ENCODE results near the gene UNC5C. TPM values are rescaled to one million over a fixed set of nuclear protein-coding genes. Genes with fewer than 3 reads are reported as not detected.
A peak's percentile ranks its signal among the peaks of the same experiment; 100 is the strongest.

Gene UNC5C
- polyA plus RNA-seq, 1 of the 3 experiments (the other 2 are of a cell fraction), result 3.3 TPM

- ChIA-PET POLR2A (no interaction called here), CTCF (no interaction called here)
- no peaks in the 10 kb centered on the region for H3K9me3 ChIP-seq
- H4K20me1 ChIP-seq (ENCODE audit: insufficient read depth), result no peaks in the 10 kb centered on the region
- WGBS (ENCODE audit: low lambda C conversion rate), result 93% methylated on average over 2 of the region's 2 CpGs
- H3K4me2 ChIP-seq, result no peak overlapping the region
- no peak for DNase-seq
- H3K27ac ChIP-seq (ENCODE audit: low read depth in 2 of 2, low read length in 1 of 2), result peak overlapping the region in 1 of 2 experiments; percentile 39; a peak in 2 of 4 replicates
- H3K27me3 ChIP-seq (ENCODE audit: insufficient read depth), result no peaks in the 10 kb centered on the region
- H3F3A ChIP-seq (replicated peaks; ENCODE audit: insufficient read depth), result no peaks in the 10 kb centered on the region
- H3K9me2 ChIP-seq, result no peaks in the 10 kb centered on the region
- H3K36me3 ChIP-seq (replicated peaks in 1 of 2; ENCODE audit: control insufficient read depth in 1 of 2, insufficient read depth in 2 of 2, low read length in 1 of 2), result peaks cover 0 to 9% of the 10 kb centered on the region in 2 experiments
- no peak overlapping the region for H2AFZ ChIP-seq (ENCODE audit: low read depth)
- H3K9ac ChIP-seq, result no peak overlapping the region
- no peak overlapping the region for H3K4me3 ChIP-seq (ENCODE audit: low read depth in 2 of 2, low read length in 1 of 2)
- H3K4me1 ChIP-seq (ENCODE audit: control insufficient read depth in 1 of 2, insufficient read depth in 2 of 2, low read depth in 1 of 2, low read length in 1 of 2), result peaks cover 12 to 56% of the 10 kb centered on the region in 2 experiments; a peak in 3 of 4 replicates
- no peaks in the 10 kb centered on the region for H3K79me2 ChIP-seq (ENCODE audit: insufficient read depth)
- TF ChIP-seq, protein P1, sequence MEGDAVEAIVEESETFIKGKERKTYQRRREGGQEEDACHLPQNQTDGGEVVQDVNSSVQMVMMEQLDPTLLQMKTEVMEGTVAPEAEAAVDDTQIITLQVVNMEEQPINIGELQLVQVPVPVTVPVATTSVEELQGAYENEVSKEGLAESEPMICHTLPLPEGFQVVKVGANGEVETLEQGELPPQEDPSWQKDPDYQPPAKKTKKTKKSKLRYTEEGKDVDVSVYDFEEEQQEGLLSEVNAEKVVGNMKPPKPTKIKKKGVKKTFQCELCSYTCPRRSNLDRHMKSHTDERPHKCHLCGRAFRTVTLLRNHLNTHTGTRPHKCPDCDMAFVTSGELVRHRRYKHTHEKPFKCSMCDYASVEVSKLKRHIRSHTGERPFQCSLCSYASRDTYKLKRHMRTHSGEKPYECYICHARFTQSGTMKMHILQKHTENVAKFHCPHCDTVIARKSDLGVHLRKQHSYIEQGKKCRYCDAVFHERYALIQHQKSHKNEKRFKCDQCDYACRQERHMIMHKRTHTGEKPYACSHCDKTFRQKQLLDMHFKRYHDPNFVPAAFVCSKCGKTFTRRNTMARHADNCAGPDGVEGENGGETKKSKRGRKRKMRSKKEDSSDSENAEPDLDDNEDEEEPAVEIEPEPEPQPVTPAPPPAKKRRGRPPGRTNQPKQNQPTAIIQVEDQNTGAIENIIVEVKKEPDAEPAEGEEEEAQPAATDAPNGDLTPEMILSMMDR (IDR thresholded peaks at IDR 0.05), result no peak
- TF ChIP-seq, protein P2, sequence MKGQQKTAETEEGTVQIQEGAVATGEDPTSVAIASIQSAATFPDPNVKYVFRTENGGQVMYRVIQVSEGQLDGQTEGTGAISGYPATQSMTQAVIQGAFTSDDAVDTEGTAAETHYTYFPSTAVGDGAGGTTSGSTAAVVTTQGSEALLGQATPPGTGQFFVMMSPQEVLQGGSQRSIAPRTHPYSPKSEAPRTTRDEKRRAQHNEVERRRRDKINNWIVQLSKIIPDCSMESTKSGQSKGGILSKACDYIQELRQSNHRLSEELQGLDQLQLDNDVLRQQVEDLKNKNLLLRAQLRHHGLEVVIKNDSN (IDR thresholded peaks at IDR 0.05; ENCODE audit: borderline replicate concordance, low read depth), result no peak
- TF ChIP-seq NFIC (IDR thresholded peaks at IDR 0.05; ENCODE audit: borderline replicate concordance), result no peak
Observed at GRCh38 chr4:95409750-95410149, 139.0 kb downstream of the UNC5C start.

GRCh38 chr4:95409127-95409526 lies 139.6 kb downstream of the UNC5C start:
- H3K36me3 ChIP-seq (replicated peaks in 1 of 2; ENCODE audit: control insufficient read depth in 1 of 2, insufficient read depth in 2 of 2, low read length in 1 of 2), result peaks cover 0 to 7% of the 10 kb centered on the region in 2 experiments
- no peak overlapping the region for H3K4me3 ChIP-seq (ENCODE audit: low read depth in 2 of 2, low read length in 1 of 2)
- no peaks in the 10 kb centered on the region for H3K9me2 ChIP-seq
- H3K9ac ChIP-seq, result no peak overlapping the region
- CTCF ChIA-PET, result no interaction called here
- H4K20me1 ChIP-seq (ENCODE audit: insufficient read depth), result no peaks in the 10 kb centered on the region
- H3K79me2 ChIP-seq (ENCODE audit: insufficient read depth), result no peaks in the 10 kb centered on the region
- H2AFZ ChIP-seq (ENCODE audit: low read depth), result no peak overlapping the region
- no peaks in the 10 kb centered on the region for H3K27me3 ChIP-seq (ENCODE audit: insufficient read depth)
- POLR2A ChIA-PET, result no interaction called here
- H3F3A ChIP-seq (replicated peaks; ENCODE audit: insufficient read depth), result no peaks in the 10 kb centered on the region
- H3K4me2 ChIP-seq, result no peak overlapping the region
- no peak for DNase-seq
- peak overlapping the region; percentile 9 to 39; a peak in 2 of 4 replicates for H3K27ac ChIP-seq (ENCODE audit: low read depth in 2 of 2, low read length in 1 of 2)
- H3K9me3 ChIP-seq, result no peaks in the 10 kb centered on the region
- peaks cover 10 to 57% of the 10 kb centered on the region in 2 experiments; a peak in 3 of 4 replicates for H3K4me1 ChIP-seq (ENCODE audit: control insufficient read depth in 1 of 2, insufficient read depth in 2 of 2, low read depth in 1 of 2, low read length in 1 of 2)
- TF ChIP-seq, protein P2 (IDR thresholded peaks at IDR 0.05; ENCODE audit: borderline replicate concordance, low read depth), result no peak
- TF ChIP-seq, protein P3, sequence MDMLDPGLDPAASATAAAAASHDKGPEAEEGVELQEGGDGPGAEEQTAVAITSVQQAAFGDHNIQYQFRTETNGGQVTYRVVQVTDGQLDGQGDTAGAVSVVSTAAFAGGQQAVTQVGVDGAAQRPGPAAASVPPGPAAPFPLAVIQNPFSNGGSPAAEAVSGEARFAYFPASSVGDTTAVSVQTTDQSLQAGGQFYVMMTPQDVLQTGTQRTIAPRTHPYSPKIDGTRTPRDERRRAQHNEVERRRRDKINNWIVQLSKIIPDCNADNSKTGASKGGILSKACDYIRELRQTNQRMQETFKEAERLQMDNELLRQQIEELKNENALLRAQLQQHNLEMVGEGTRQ (IDR thresholded peaks at IDR 0.05; ENCODE audit: borderline replicate concordance, low read depth, low read length), result no peak
- TF ChIP-seq EP300 (IDR thresholded peaks at IDR 0.05; ENCODE audit: borderline replicate concordance in 1 of 2, low read depth in 1 of 2, low read length in 1 of 2) (peak in 1 of 2 experiments; percentile 47; a peak in 1 of 4 replicates), YY1 (IDR thresholded peaks at IDR 0.05; ENCODE audit: low read depth) (no peak), SIN3A (IDR thresholded peaks at IDR 0.05; ENCODE audit: borderline replicate concordance, low read depth, low read length) (no peak), TEAD4 (IDR thresholded peaks at IDR 0.05; ENCODE audit: borderline replicate concordance, insufficient read depth) (0 out of 2 replicates have a peak, but pooled peaks have one; percentile 13), RXRA (IDR thresholded peaks at IDR 0.05; ENCODE audit: borderline replicate concordance, low read depth) (no peak), RAD21 (IDR thresholded peaks at IDR 0.05; ENCODE audit: low read length) (no peak), PBX3 (IDR thresholded peaks at IDR 0.05) (peak; percentile 87)
- TF ChIP-seq, protein P4, sequence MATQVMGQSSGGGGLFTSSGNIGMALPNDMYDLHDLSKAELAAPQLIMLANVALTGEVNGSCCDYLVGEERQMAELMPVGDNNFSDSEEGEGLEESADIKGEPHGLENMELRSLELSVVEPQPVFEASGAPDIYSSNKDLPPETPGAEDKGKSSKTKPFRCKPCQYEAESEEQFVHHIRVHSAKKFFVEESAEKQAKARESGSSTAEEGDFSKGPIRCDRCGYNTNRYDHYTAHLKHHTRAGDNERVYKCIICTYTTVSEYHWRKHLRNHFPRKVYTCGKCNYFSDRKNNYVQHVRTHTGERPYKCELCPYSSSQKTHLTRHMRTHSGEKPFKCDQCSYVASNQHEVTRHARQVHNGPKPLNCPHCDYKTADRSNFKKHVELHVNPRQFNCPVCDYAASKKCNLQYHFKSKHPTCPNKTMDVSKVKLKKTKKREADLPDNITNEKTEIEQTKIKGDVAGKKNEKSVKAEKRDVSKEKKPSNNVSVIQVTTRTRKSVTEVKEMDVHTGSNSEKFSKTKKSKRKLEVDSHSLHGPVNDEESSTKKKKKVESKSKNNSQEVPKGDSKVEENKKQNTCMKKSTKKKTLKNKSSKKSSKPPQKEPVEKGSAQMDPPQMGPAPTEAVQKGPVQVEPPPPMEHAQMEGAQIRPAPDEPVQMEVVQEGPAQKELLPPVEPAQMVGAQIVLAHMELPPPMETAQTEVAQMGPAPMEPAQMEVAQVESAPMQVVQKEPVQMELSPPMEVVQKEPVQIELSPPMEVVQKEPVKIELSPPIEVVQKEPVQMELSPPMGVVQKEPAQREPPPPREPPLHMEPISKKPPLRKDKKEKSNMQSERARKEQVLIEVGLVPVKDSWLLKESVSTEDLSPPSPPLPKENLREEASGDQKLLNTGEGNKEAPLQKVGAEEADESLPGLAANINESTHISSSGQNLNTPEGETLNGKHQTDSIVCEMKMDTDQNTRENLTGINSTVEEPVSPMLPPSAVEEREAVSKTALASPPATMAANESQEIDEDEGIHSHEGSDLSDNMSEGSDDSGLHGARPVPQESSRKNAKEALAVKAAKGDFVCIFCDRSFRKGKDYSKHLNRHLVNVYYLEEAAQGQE (IDR thresholded peaks at IDR 0.05; ENCODE audit: low read depth, low read length), result no peak
- TF ChIP-seq, protein P5, sequence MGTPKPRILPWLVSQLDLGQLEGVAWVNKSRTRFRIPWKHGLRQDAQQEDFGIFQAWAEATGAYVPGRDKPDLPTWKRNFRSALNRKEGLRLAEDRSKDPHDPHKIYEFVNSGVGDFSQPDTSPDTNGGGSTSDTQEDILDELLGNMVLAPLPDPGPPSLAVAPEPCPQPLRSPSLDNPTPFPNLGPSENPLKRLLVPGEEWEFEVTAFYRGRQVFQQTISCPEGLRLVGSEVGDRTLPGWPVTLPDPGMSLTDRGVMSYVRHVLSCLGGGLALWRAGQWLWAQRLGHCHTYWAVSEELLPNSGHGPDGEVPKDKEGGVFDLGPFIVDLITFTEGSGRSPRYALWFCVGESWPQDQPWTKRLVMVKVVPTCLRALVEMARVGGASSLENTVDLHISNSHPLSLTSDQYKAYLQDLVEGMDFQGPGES (IDR thresholded peaks at IDR 0.05; ENCODE audit: low read depth, low read length), result no peak
- TF ChIP-seq, protein P6, sequence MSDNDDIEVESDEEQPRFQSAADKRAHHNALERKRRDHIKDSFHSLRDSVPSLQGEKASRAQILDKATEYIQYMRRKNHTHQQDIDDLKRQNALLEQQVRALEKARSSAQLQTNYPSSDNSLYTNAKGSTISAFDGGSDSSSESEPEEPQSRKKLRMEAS (IDR thresholded peaks at IDR 0.05; ENCODE audit: low read depth), result no peak
